WI38 (cell line): ENCODE results near the gene PTGR3.

Experiments used
- H3K4me3 ChIP-seq: 2 replicates; pipeline ENCODE4 v1.5.1; 2011; ENCODE audit warnings: low read depth, mild to moderate bottlenecking, control low read depth, low read length
- TF ChIP-seq, protein P1 (sequence below): IDR thresholded peaks from 2 replicates; pipeline ENCODE4 v1.5.1; 2012; ENCODE audit warnings: low read depth, mild to moderate bottlenecking, control low read depth, low read length

The PTGR3 gene

DNA sequence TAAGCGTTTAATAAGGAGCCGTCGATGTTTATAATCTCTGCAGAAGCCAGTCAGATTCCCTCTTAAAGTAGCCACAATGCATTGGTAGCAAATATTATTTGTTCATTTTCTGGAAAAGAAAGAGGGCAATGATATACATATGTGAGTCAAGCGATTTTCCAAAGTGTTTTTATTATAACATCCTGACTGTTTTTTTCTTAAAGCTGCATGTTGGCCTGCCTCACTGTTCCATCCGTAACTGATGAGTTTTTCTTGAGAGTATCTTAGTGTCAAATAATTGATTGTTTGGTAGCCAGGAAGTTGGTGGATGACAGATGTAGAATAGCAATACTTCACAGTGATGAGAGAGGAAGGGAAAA is 5.4 kb upstream of the PTGR3 start:
- no peak overlapping the region for H3K4me3 ChIP-seq
- TF ChIP-seq, protein P1, sequence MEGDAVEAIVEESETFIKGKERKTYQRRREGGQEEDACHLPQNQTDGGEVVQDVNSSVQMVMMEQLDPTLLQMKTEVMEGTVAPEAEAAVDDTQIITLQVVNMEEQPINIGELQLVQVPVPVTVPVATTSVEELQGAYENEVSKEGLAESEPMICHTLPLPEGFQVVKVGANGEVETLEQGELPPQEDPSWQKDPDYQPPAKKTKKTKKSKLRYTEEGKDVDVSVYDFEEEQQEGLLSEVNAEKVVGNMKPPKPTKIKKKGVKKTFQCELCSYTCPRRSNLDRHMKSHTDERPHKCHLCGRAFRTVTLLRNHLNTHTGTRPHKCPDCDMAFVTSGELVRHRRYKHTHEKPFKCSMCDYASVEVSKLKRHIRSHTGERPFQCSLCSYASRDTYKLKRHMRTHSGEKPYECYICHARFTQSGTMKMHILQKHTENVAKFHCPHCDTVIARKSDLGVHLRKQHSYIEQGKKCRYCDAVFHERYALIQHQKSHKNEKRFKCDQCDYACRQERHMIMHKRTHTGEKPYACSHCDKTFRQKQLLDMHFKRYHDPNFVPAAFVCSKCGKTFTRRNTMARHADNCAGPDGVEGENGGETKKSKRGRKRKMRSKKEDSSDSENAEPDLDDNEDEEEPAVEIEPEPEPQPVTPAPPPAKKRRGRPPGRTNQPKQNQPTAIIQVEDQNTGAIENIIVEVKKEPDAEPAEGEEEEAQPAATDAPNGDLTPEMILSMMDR = no peak

DNA sequence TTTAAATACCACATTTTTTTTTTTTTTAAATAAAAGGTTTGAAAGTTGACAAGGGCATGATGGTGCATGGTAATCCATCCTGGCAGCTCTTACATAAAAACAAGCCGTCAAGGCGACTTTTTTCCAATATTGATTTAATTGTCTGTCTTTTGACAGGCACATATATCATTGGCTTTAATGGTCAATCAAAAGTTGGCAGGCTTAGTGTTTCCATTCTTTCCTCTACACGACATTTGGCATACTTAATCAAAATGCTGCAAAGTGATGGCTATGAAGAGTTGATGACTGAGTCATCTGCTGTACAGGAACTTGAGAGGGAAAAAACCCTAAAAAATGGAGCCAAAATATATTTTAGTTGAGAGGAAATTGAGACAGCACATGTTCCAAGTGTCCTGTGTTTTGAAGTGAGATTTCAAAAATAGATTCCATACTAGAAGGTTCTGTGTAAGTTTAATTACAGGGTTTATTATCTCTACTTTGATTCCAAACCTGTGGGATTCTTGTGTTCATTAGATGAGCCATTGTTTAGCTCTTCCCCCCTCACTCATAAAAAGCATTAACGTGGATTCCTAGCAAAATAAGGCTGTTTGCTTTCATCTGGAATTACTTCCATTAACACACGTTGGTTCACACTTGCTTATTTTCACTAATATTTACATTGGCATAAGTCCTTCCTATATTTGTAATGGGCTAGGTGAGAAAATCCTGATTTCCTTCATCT is 4.8 kb upstream of the PTGR3 start:
- TF ChIP-seq, protein P1 = no peak
- H3K4me3 ChIP-seq = no peak overlapping the region

DNA sequence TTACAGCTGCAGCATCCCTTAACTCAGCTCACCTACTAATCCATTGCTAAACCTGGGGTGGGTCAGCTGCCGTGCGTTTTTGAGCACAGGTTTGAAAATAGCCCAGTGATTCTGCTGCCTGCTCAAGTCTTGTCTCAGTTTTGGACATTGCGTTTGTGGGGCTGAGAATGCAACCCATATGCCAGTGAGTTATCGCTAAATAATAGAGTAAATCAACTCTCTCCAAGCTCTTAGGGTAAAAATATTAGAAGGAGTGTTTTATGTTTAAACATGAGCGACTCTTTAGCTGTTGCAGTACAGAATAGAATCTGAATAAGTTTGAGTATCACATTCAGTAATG is 3.8 kb upstream of the PTGR3 start:
- H3K4me3 ChIP-seq = peak overlapping the region; percentile 67
- TF ChIP-seq, protein P1 = no peak

DNA sequence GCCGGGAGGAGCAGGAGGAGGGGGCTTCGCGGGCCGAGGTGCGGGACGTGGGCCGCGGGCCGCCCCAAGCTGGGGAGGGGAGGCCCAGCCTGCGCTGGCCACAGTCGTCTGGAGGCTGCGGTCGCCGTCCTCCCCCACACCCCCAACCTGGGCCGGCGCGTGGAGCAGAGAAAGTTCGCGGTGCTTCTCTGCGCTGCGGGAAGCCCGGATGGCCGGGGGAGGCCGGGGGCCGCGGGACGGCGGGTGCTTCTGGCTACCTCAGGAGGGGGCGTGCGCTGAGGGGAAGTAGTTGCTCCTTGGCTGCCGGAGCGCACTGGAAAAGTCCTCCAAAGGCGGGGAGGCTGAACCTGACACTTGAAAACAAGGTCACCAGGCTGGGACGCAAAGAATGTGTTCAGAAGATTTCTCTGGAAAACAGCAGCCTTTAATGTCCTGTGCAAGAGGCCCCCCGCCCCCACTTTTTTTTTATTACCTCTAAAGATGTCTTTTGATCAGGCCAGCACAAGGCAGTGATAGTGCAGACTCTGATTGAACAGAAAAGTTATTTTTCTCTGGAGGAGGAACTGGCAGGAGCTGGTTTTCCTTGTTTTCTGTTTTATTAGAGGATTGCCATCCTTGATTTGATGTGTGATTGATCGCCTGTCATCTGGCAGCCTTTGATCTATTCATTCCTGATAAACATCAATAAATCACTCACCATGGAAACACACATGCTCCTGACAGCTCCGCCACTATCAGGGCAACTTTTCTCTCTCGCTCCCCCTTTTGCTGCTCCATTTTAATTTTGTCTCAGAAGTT is 3.2 kb upstream of the PTGR3 start:
- TF ChIP-seq, protein P1 = no peak
- H3K4me3 ChIP-seq = peak overlapping the region; percentile 67

DNA sequence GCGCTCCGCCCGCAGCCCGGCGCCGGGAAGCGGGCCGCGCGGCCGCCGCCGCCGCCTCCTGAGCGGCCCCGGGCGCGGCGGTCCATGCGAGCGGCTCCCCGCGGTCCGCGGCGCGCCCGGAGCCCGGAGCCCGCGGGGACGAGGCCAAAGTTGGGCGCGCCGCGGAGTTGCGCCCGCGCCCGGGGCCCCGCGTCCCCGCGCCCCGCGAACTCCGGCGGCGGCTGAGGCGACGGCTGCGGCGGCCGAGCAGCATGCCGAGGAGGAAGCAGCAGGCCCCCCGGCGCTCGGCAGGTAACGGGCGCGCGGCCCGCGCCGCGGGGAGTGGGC is 2.6 kb upstream of the PTGR3 start:
- TF ChIP-seq, protein P1 = no peak
- H3K4me3 ChIP-seq = peak overlapping the region; percentile 67

DNA sequence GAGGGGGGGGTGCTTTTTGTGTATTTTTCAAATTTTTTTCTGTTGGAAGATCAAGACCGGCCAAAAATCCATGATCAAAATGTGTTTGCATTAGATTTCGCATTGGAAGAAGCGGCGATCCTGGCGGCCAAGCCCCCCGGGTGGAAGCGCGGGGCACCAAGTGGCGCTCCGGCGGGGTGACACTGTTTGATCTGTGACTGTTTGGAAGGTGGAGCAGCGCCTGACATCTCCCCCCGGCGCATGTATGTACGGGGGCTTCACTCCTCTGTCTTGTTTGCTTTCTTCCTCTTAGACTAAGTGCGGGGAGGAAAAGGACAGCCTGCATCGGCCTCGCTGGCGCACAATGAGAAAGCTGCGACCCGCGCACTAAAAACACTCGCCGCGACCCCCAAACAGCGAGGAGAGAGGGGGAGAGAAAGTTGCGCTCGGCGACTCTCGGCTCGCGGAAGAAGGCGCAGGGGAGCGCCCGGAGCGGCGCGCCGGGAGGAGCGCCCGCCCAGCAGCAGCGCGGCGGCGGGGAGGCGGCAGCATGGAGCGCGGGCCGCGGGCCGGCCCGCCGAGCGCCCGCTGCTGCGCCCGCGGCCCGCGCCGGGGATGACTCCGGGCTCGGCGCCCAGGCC is 2.2 kb upstream of the PTGR3 start:
- H3K4me3 ChIP-seq = peak overlapping the region; percentile 62

More for the DNA sequence above, 2.2 kb upstream of the PTGR3 start:
- TF ChIP-seq, protein P1 = no peak
